HL-60 (cell line): ENCODE data around the gene ATP1A2.

ENCODE experiments used
- DNase-seq, 2 experiments: peaks; one replicate each; pipeline ENCODE4 v3.0.0-alpha.2; 2010 to 2020; ENCODE audit warnings: low read depth in 1 of 2, low spot score in 1 of 2
- H3K27ac ChIP-seq: fragments of 250-450 bp; sonication (Bioruptor Pico); replicated peaks from 2 replicates; pipeline ENCODE4 v1.5.1; 2020; ENCODE audit warnings: mild to moderate bottlenecking, moderate library complexity
- H3K27me3 ChIP-seq: fragments of 250-450 bp; sonication (Bioruptor Pico); 2 replicates; pipeline ENCODE4 v1.5.1; 2021; ENCODE audit warnings: mild to moderate bottlenecking, moderate library complexity; ENCODE audit not compliant: insufficient read depth, poor library complexity, severe bottlenecking
- H3K4me3 ChIP-seq: replicated peaks from 2 replicates; pipeline ENCODE4 v1.5.1; 2011; ENCODE audit warnings: mild to moderate bottlenecking, control low read depth, low read length; ENCODE audit not compliant: insufficient read depth
- GABPA ChIP-seq: IDR thresholded peaks from 2 replicates; pipeline ENCODE4 v1.6.1; 2012; ENCODE audit warnings: low read depth
- POLR2AphosphoS5 ChIP-seq: IDR thresholded peaks from 2 replicates; pipeline ENCODE4 v1.6.1; 2012; ENCODE audit warnings: low read depth
- SPI1 ChIP-seq: IDR thresholded peaks from 2 replicates; pipeline ENCODE4 v1.6.1; 2012; ENCODE audit warnings: low read depth, mild to moderate bottlenecking, borderline replicate concordance
- TF ChIP-seq, protein P1 (sequence below): IDR thresholded peaks from 2 replicates; pipeline ENCODE4 v1.6.1; 2012; ENCODE audit warnings: low read depth; ENCODE audit not compliant: insufficient replicate concordance
- TF ChIP-seq, protein P2 (sequence below): IDR thresholded peaks from one replicate; pipeline ENCODE4 v1.5.1; 2011; ENCODE audit warnings: low read length, control low read depth, inconsistent platforms; ENCODE audit not compliant: insufficient read depth

The ATP1A2 gene

DNA sequence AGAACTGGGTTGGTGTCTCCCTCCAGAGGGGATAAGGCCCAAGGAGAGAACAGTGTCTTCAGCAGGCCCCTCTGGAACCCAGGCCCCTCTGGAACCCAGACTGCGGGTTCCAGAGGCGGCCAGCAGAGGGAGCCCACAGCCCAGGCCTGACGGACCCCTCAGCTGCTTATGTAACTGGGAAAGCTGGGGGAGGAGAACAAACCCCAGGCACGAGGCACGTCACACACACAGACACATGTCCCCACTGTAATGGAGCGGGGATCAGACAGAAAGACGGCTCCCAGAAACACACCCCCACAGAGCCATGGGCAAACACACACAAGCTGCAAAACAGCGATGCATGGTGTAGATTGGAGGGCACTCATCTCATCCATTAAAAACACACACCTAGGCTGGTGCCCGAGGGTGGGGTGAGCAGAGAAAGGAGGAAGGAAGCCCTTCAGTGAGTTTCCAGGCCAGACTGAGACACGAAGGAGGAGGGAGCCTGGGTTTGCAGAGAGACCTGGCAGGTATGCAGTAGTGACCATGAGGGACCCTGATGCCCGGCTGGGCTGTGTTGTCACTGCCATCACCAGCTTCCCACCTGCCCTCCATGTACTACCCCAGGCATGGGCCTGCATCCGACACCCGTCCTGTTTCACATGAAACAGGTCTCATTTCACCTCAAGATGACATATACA, 14.4 kb upstream of the ATP1A2 start:
- DNase-seq = peak; percentile 65 to 73

DNA sequence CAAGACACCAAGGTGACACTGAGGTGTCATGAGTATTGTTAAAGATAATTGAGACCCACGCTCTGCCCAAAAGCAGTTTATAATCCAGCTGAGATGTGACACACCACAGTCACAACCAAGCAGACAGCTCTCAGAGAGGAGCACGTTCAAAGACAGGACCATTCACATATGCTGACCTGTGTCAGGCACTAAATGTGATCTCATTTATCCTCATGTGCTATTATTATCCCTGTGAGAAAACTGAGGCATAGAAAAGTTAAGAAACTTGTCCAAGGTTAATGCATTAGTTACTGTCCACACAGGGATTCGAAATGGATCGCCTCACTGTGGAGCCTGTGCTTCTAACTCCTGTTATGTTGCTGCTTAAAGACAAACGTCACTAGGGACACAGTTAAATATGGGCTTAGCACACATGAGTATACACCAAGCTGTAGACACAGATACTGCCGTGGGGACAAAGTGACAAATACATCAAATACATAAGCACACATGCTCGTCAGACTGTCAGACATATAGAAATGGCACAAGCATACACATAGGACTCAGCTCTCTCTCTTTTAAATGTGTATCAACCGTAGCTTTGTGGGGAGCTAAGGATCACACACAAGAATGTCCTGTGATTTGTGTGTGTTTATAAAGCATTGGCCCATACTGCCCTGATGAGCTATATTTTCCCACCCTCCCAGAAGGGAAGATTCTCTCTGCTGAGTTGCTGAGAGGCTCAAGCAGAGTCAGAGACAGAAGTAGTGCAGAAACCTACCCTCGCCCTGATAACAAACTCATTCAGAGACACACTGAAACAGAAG, 13.6 kb upstream of the ATP1A2 start:
- Histone ChIP-seq H3K4me3 (no peak overlapping the region), H3K27me3 (no peaks in the 10 kb centered on the region), H3K27ac (no peak overlapping the region)
- TF ChIP-seq SPI1 (no peak), GABPA (no peak), POLR2AphosphoS5 (no peak)
- TF ChIP-seq, protein P1, sequence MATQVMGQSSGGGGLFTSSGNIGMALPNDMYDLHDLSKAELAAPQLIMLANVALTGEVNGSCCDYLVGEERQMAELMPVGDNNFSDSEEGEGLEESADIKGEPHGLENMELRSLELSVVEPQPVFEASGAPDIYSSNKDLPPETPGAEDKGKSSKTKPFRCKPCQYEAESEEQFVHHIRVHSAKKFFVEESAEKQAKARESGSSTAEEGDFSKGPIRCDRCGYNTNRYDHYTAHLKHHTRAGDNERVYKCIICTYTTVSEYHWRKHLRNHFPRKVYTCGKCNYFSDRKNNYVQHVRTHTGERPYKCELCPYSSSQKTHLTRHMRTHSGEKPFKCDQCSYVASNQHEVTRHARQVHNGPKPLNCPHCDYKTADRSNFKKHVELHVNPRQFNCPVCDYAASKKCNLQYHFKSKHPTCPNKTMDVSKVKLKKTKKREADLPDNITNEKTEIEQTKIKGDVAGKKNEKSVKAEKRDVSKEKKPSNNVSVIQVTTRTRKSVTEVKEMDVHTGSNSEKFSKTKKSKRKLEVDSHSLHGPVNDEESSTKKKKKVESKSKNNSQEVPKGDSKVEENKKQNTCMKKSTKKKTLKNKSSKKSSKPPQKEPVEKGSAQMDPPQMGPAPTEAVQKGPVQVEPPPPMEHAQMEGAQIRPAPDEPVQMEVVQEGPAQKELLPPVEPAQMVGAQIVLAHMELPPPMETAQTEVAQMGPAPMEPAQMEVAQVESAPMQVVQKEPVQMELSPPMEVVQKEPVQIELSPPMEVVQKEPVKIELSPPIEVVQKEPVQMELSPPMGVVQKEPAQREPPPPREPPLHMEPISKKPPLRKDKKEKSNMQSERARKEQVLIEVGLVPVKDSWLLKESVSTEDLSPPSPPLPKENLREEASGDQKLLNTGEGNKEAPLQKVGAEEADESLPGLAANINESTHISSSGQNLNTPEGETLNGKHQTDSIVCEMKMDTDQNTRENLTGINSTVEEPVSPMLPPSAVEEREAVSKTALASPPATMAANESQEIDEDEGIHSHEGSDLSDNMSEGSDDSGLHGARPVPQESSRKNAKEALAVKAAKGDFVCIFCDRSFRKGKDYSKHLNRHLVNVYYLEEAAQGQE = no peak
- TF ChIP-seq, protein P2, sequence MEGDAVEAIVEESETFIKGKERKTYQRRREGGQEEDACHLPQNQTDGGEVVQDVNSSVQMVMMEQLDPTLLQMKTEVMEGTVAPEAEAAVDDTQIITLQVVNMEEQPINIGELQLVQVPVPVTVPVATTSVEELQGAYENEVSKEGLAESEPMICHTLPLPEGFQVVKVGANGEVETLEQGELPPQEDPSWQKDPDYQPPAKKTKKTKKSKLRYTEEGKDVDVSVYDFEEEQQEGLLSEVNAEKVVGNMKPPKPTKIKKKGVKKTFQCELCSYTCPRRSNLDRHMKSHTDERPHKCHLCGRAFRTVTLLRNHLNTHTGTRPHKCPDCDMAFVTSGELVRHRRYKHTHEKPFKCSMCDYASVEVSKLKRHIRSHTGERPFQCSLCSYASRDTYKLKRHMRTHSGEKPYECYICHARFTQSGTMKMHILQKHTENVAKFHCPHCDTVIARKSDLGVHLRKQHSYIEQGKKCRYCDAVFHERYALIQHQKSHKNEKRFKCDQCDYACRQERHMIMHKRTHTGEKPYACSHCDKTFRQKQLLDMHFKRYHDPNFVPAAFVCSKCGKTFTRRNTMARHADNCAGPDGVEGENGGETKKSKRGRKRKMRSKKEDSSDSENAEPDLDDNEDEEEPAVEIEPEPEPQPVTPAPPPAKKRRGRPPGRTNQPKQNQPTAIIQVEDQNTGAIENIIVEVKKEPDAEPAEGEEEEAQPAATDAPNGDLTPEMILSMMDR = no peak
- DNase-seq = no peak

More for the DNA sequence above, 14.4 kb upstream of the ATP1A2 start:
- no peak overlapping the region for H3K27ac ChIP-seq
- H3K27me3 ChIP-seq = no peaks in the 10 kb centered on the region
- TF ChIP-seq, protein P2 = peak; percentile 92
- TF ChIP-seq SPI1 = no peak
- TF ChIP-seq, protein P1 = no peak
- no peak overlapping the region for H3K4me3 ChIP-seq

DNA sequence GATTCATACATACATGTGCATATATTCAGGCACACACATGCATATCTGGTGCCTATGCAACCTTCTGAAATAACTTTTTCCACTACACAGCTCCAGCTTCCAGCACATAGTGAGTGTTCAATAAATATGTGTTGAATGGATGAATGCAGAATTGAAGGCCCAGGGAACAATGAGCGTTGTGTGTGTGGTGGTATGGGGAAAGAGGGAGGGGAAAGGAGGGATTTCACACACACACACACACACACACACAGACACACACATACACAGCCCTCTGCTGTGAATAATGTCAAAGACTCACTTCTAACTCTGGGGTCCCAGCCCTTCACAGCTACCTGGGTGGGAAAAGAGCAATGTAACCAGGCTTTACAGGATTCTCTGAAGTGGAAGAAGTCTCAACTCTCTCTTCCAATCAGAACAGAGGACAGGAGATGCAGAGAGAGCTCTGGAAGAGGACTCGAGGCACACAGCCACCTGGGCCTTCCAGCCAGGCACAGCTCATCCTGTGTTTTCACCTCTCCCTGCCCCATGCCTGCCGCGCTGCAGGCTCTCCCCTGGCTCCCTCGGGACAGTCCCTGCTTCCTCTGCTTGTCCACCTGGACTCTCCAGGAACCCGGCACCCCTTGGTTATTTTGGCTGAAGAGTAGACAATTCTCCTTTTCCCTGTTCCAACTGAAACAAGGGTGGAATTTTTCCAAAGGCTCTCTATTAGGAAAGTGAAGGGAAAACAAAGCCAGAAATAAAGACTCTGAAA, 11.7 kb upstream of the ATP1A2 start:
- TF ChIP-seq GABPA = no peak
- TF ChIP-seq, protein P1 = no peak
- TF ChIP-seq, protein P2 = no peak
- TF ChIP-seq POLR2AphosphoS5 = no peak
- TF ChIP-seq SPI1 = no peak
- Histone ChIP-seq H3K27me3 (no peaks in the 10 kb centered on the region), H3K4me3 (no peak overlapping the region), H3K27ac (no peak overlapping the region)
- DNase-seq = no peak
